GM23338 (cell line): Measurements from ENCODE around the gene UGT2B17. TPM values are rescaled to one million over a fixed set of nuclear protein-coding genes. Genes with fewer than 3 reads are reported as not detected.

Experiments
- ATAC-seq: fragments of 200-7000 bp; cut with Tn5 transposase; 3 replicates; pipeline ENCODE4 v1.9.1; 2020
- DNase-seq: peaks from one replicate; pipeline ENCODE4 v3.0.0-alpha.2; 2015; ENCODE audit warnings: low spot score
- H2AFZ ChIP-seq: fragments of 200-600 bp; sonication (generic); 2 replicates; pipeline ENCODE4 v1.8.0; 2016; ENCODE audit warnings: antibody characterized with exemption, mild to moderate bottlenecking, moderate library complexity
- H3F3A ChIP-seq: fragments of 200-600 bp; sonication (generic); replicated peaks from 2 replicates; pipeline ENCODE4 v1.8.0; 2017; ENCODE audit warnings: antibody characterized with exemption, mixed run types, low read depth
- H3K27ac ChIP-seq: fragments of 200-600 bp; sonication (generic); 2 replicates; pipeline ENCODE4 v1.6.1; 2016; ENCODE audit warnings: low read depth
- H3K27me3 ChIP-seq: fragments of 200-600 bp; sonication (generic); 2 replicates; pipeline ENCODE4 v1.8.0; 2016; ENCODE audit warnings: mild to moderate bottlenecking, mixed run types, moderate library complexity; ENCODE audit not compliant: insufficient read depth
- H3K36me3 ChIP-seq: fragments of 200-600 bp; sonication (generic); 2 replicates; pipeline ENCODE4 v1.8.0; 2016; ENCODE audit warnings: mild to moderate bottlenecking; ENCODE audit not compliant: insufficient read depth
- H3K4me1 ChIP-seq: fragments of 200-600 bp; sonication (generic); 2 replicates; pipeline ENCODE4 v1.8.0; 2016; ENCODE audit warnings: mild to moderate bottlenecking, moderate library complexity; ENCODE audit not compliant: insufficient read depth
- H3K4me2 ChIP-seq: fragments of 200-600 bp; sonication (generic); 2 replicates; pipeline ENCODE4 v1.7.1; 2017; ENCODE audit warnings: mixed run types
- H3K4me3 ChIP-seq: fragments of 200-600 bp; sonication (generic); 2 replicates; pipeline ENCODE4 v1.6.1; 2016; ENCODE audit warnings: mixed run types
- H3K79me2 ChIP-seq: fragments of 200-600 bp; sonication (generic); replicated peaks from 2 replicates; pipeline ENCODE4 v1.8.0; 2017; ENCODE audit warnings: mild to moderate bottlenecking; ENCODE audit not compliant: insufficient read depth
- H3K9me2 ChIP-seq: fragments of 200-600 bp; sonication (generic); 2 replicates; pipeline ENCODE4 v1.8.0; 2017; ENCODE audit not compliant: insufficient read depth
- H4K20me1 ChIP-seq: fragments of 200-600 bp; sonication (generic); replicated peaks from 2 replicates; pipeline ENCODE4 v1.8.0; 2017; ENCODE audit warnings: mild to moderate bottlenecking; ENCODE audit not compliant: insufficient read depth
- H3K27ac Mint-ChIP-seq: 2 replicates; pipeline ENCODE4 v1.8.0; 2020; ENCODE audit warnings: inconsistent platforms, mild to moderate bottlenecking, moderate library complexity, mixed read lengths
- H3K27me3 Mint-ChIP-seq: 3 replicates; pipeline ENCODE4 v1.8.0; 2022; ENCODE audit warnings: low read depth, mild to moderate bottlenecking, moderate library complexity, mixed read lengths, inconsistent platforms; ENCODE audit not compliant: insufficient read depth, poor library complexity
- H3K36me3 Mint-ChIP-seq: 3 replicates; pipeline ENCODE4 v1.8.0; 2021; ENCODE audit warnings: low read depth, mild to moderate bottlenecking, inconsistent platforms, moderate library complexity, mixed read lengths
- H3K4me1 Mint-ChIP-seq: 3 replicates; pipeline ENCODE4 v1.8.0; 2020; ENCODE audit warnings: mild to moderate bottlenecking, inconsistent platforms, mixed read lengths
- H3K4me3 Mint-ChIP-seq: 3 replicates; pipeline ENCODE4 v1.8.0; 2021; ENCODE audit warnings: moderate library complexity, mild to moderate bottlenecking, inconsistent platforms, mixed read lengths
- H3K9me3 Mint-ChIP-seq: 3 replicates; pipeline ENCODE4 v1.8.0; 2020; ENCODE audit warnings: moderate library complexity, mild to moderate bottlenecking, inconsistent platforms, mixed read lengths
- CREB1 ChIP-seq: fragments of 250-450 bp; sonication (Bioruptor Pico); IDR thresholded peaks from 2 replicates; pipeline ENCODE4 v1.5.0; 2020; ENCODE audit warnings: low read depth, mild to moderate bottlenecking, moderate library complexity
- CTCF ChIP-seq, 2 experiments: fragments of 200-600 bp in 1 of 2; sonication (generic) in 1 of 2; conservative IDR thresholded peaks; 2 replicates each; pipeline versions ENCODE4 v1.5.1 to v1.6.1; 2016 to 2017; ENCODE audit warnings: antibody characterized with exemption in 2 of 2, low read depth in 2 of 2, mild to moderate bottlenecking in 2 of 2, moderate library complexity in 1 of 2
- ETS1 ChIP-seq: IDR thresholded peaks from 2 replicates; pipeline ENCODE4 v1.6.1; 2016; ENCODE audit warnings: antibody characterized with exemption
- EZH2 ChIP-seq: fragments of 200-600 bp; sonication (generic); IDR thresholded peaks from one replicate; pipeline ENCODE4 v1.8.0; 2017; ENCODE audit warnings: antibody characterized with exemption, mild to moderate bottlenecking, low read depth; ENCODE audit not compliant: unreplicated experiment
- EZH2phosphoT487 ChIP-seq: fragments of 200-600 bp; sonication (generic); IDR thresholded peaks from one replicate; pipeline ENCODE4 v1.8.1; 2018; ENCODE audit warnings: antibody characterized with exemption; ENCODE audit not compliant: unreplicated experiment
- JUNB ChIP-seq: IDR thresholded peaks from one replicate; pipeline ENCODE4 v1.6.1; 2016; ENCODE audit warnings: antibody characterized with exemption; ENCODE audit not compliant: unreplicated experiment
- NANOG ChIP-seq: IDR thresholded peaks from 2 replicates; pipeline ENCODE4 v1.6.1; 2016; ENCODE audit warnings: antibody characterized with exemption, borderline replicate concordance
- POLR2AphosphoS5 ChIP-seq: IDR thresholded peaks from 2 replicates; pipeline ENCODE4 v1.6.1; 2016; ENCODE audit warnings: antibody characterized with exemption, low read depth
- REST ChIP-seq: IDR thresholded peaks from one replicate; pipeline ENCODE4 v1.6.1; 2018; ENCODE audit warnings: antibody characterized with exemption; ENCODE audit not compliant: unreplicated experiment
- STAT1 ChIP-seq: IDR thresholded peaks from one replicate; pipeline ENCODE4 v1.6.1; 2016; ENCODE audit warnings: antibody characterized with exemption; ENCODE audit not compliant: unreplicated experiment
- ZNF114 ChIP-seq: fragments of 250-450 bp; sonication (Bioruptor Pico); IDR thresholded peaks from 2 replicates; pipeline ENCODE4 v1.5.0; 2020; ENCODE audit warnings: mild to moderate bottlenecking, moderate library complexity
- ZNF331 ChIP-seq: fragments of 250-450 bp; sonication (Bioruptor Pico); IDR thresholded peaks from 2 replicates; pipeline ENCODE4 v1.5.0; 2020; ENCODE audit warnings: low read depth, mild to moderate bottlenecking, moderate library complexity
- ZNF462 ChIP-seq: fragments of 250-450 bp; sonication (Bioruptor Pico); IDR thresholded peaks from 2 replicates; pipeline ENCODE4 v1.5.0; 2020; ENCODE audit warnings: mild to moderate bottlenecking, moderate library complexity
- polyA plus RNA-seq: library from polyadenylated mRNA; unstranded; fragments of >200 nt; fragmentation: Nextera tagmentation; extraction: Ambion mirVana; gene quantifications from 2 replicates; pipeline ENCODE4 v1.2.1, GENCODE V29; 2016
- total RNA-seq: library from RNA; depleted of rRNA; stranded (reverse); fragments of >200 nt; shearing (Covaris generic); gene quantifications from 2 replicates; pipeline ENCODE4 v1.2.3, GENCODE V29; 2014

UGT2B17 gene
- total and polyA plus RNA-seq, 2 experiments from 2014 or later, result not detected

GRCh38 chr4:68615699-68616422 is 39.7 kb upstream of the UGT2B17 start:
- Histone ChIP-seq H3K9me2 (peaks cover 3% of the 10 kb centered on the region; the same call in 1 of the 2 replicates), H3K36me3 (no peaks in the 10 kb centered on the region), H3K27ac (no peak overlapping the region), H4K20me1 (no peaks in the 10 kb centered on the region), H2AFZ (peak overlapping the region; percentile 69; the same call in 1 of the 2 replicates), H3K79me2 (no peaks in the 10 kb centered on the region), H3K4me2 (no peak overlapping the region), H3F3A (no peaks in the 10 kb centered on the region), H3K27me3 (no peaks in the 10 kb centered on the region), H3K4me1 (no peaks in the 10 kb centered on the region), H3K4me3 (no peak overlapping the region)
- Mint-ChIP-seq H3K27ac (no peak overlapping the region), H3K4me3 (no peak overlapping the region), H3K36me3 (no peaks in the 10 kb centered on the region), H3K4me1 (peaks cover 5% of the 10 kb centered on the region; the same call in 1 of the 3 replicates), H3K27me3 (peaks cover 6% of the 10 kb centered on the region), H3K9me3 (no peaks in the 10 kb centered on the region)
- DNase-seq, result no peak
- no peak for ATAC-seq
- TF ChIP-seq NANOG, result no peak
- no peak for TF ChIP-seq EZH2
- TF ChIP-seq STAT1, result no peak
- TF ChIP-seq CREB1 (CRISPR knock-in tag), result no peak
- TF ChIP-seq CTCF (conservative IDR thresholded peaks at IDR 0.05; ENCODE audit: low read depth in 2 of 2), result no peak
- TF ChIP-seq ZNF114 (CRISPR knock-in tag), result no peak
- TF ChIP-seq ZNF331, result no peak
- TF ChIP-seq EZH2phosphoT487, result no peak
- TF ChIP-seq ETS1, result no peak
- no peak for TF ChIP-seq ZNF462 (CRISPR knock-in tag)
- TF ChIP-seq POLR2AphosphoS5, result no peak
- TF ChIP-seq JUNB, result no peak
- TF ChIP-seq REST, result no peak
